NCI-H1417 treated with DMSO at 0.1 percent for 48 hours (cell line): ENCODE data around the gene EIF1.
"Not testable (repeated sequence)": the region's sequence is repeated elsewhere in the genome, so short reads cannot be mapped to it uniquely, and the experiment has no call there.

Experiments
- DNase-seq: peaks from one replicate; lab custom pipeline; 2025; lab: John Stamatoyannopoulos, UW

EIF1 gene

GRCh38 chr17:41688641-41689496 is at the start of gene EIF1:
Gene EIF1, plus strand, starts transcription at chr17:41688885. Its CDS starts 154 bp downstream, at chr17:41689039.
- DNase-seq, result peak; percentile 95

- no peak for DNase-seq
These were observed 49.7 kb upstream of the EIF1 start for GRCh38 chr17:41638941-41639340.

- no peak for DNase-seq
These were observed 48.9 kb upstream of the EIF1 start for GRCh38 chr17:41639492-41640473.

- not testable (repeated sequence) for DNase-seq
These were observed 48.1 kb upstream of the EIF1 start for GRCh38 chr17:41640596-41640995.

GRCh38 chr17:41642252-41643156 is 46.2 kb upstream of the EIF1 start:
- DNase-seq, result no peak

- DNase-seq, result no peak
These were observed 41.5 kb upstream of the EIF1 start for GRCh38 chr17:41647038-41647813.

GRCh38 chr17:41647940-41648410 is 40.7 kb upstream of the EIF1 start:
- no peak for DNase-seq

- DNase-seq, result peak; percentile 4
These were observed 40.1 kb upstream of the EIF1 start for GRCh38 chr17:41648411-41649195.

GRCh38 chr17:41649923-41650519 is 38.7 kb upstream of the EIF1 start:
- no peak for DNase-seq

GRCh38 chr17:41650794-41651624 is 37.7 kb upstream of the EIF1 start:
- DNase-seq, result no peak

- DNase-seq, result no peak
These were observed 36.8 kb upstream of the EIF1 start for GRCh38 chr17:41651625-41652460.

GRCh38 chr17:41652461-41652970 is 36.2 kb upstream of the EIF1 start:
- DNase-seq, result no peak

GRCh38 chr17:41653421-41653820 is 35.3 kb upstream of the EIF1 start:
- DNase-seq, result no peak

GRCh38 chr17:41653892-41654677 is 34.6 kb upstream of the EIF1 start:
- no peak for DNase-seq

- no peak for DNase-seq
These were observed 33.7 kb upstream of the EIF1 start for GRCh38 chr17:41654678-41655607.
